IMR-90 (cell line): ENCODE results near the gene CRTC1. TPM values are rescaled to one million over a fixed set of nuclear protein-coding genes. Genes with fewer than 3 reads are reported as not detected.

Experiments used
- ATAC-seq: fragments of 200-7000 bp; cut with Tn5 transposase; 2 replicates; pipeline ENCODE4 v1.9.1; 2020; ENCODE audit warnings: low read depth, mild to moderate bottlenecking, moderate library complexity
- BruUV-seq: library from RNA; stranded (reverse); fragments of 400-500 nt; replicated peaks from 2 replicates; lab custom pipeline; 2021; lab: Mats Ljungman, UMichigan
- CTCF ChIA-PET: fragments of 300-600 bp; formaldehyde crosslinking; extraction: SDS; loops from one replicate; lab custom pipeline; 2021; ENCODE audit warnings: antibody characterized with exemption; lab: Yijun Ruan, JAX
- POLR2A ChIA-PET: fragments of 300-600 bp; sonication (Branson Sonifier 250); formaldehyde crosslinking; loops from one replicate; lab custom pipeline; 2022; ENCODE audit warnings: antibody characterized with exemption; ENCODE audit not compliant: unreplicated experiment; lab: Charles Lee
- DNase-seq: peaks from one replicate; pipeline ENCODE4 v3.0.0; 2013
- H2AFZ ChIP-seq: replicated peaks from 2 replicates; pipeline ENCODE3; 2013; ENCODE audit warnings: low read length, mild to moderate bottlenecking; ENCODE audit not compliant: poor library complexity
- H2AK5ac ChIP-seq: 2 replicates; pipeline ENCODE4 v1.6.1; 2013; ENCODE audit warnings: low read depth, low read length, inconsistent platforms
- H2AK9ac ChIP-seq: replicated peaks from 2 replicates; pipeline ENCODE3; 2013; ENCODE audit warnings: mild to moderate bottlenecking, low read depth, low read length, moderate library complexity; ENCODE audit not compliant: poor library complexity
- H2BK120ac ChIP-seq: 2 replicates; pipeline ENCODE4 v1.6.1; 2013; ENCODE audit warnings: low read depth, low read length, inconsistent platforms
- H2BK15ac ChIP-seq: 3 replicates; pipeline ENCODE4 v1.6.1; 2013; ENCODE audit warnings: low read depth, low read length, inconsistent platforms
- H2BK20ac ChIP-seq: 2 replicates; pipeline ENCODE4 v1.6.1; 2013; ENCODE audit warnings: low read depth, mild to moderate bottlenecking, inconsistent platforms, low read length, moderate library complexity
- H2BK5ac ChIP-seq: 2 replicates; pipeline ENCODE4 v1.6.1; 2013; ENCODE audit warnings: mild to moderate bottlenecking, low read depth, low read length, inconsistent platforms; ENCODE audit not compliant: poor library complexity, severe bottlenecking
- H3K14ac ChIP-seq: replicated peaks from 2 replicates; pipeline ENCODE4 v1.6.1; 2013; ENCODE audit warnings: low read depth, low read length, inconsistent platforms
- H3K18ac ChIP-seq: 2 replicates; pipeline ENCODE4 v1.6.1; 2013; ENCODE audit warnings: low read depth, low read length, control low read depth
- H3K23ac ChIP-seq: 2 replicates; pipeline ENCODE4 v1.6.1; 2013; ENCODE audit warnings: low read depth, low read length, inconsistent platforms
- H3K27ac ChIP-seq: 2 replicates; pipeline ENCODE4 v1.5.1; 2013; ENCODE audit warnings: mild to moderate bottlenecking, control low read depth, low read length; ENCODE audit not compliant: insufficient read depth
- H3K27me3 ChIP-seq: 2 replicates; pipeline ENCODE4 v1.6.1; 2013; ENCODE audit warnings: low read length; ENCODE audit not compliant: control insufficient read depth, insufficient read depth
- H3K36me3 ChIP-seq: 2 replicates; pipeline ENCODE4 v1.6.1; 2013; ENCODE audit warnings: low read length, mixed read lengths; ENCODE audit not compliant: control insufficient read depth, insufficient read depth
- H3K4ac ChIP-seq: 2 replicates; pipeline ENCODE4 v1.6.1; 2013; ENCODE audit warnings: low read depth, low read length, inconsistent platforms
- H3K4me1 ChIP-seq: 2 replicates; pipeline ENCODE4 v1.6.1; 2013; ENCODE audit warnings: low read length, mixed read lengths; ENCODE audit not compliant: control insufficient read depth, insufficient read depth
- H3K4me2 ChIP-seq: 2 replicates; pipeline ENCODE4 v1.6.1; 2013; ENCODE audit warnings: low read depth, mild to moderate bottlenecking, control low read depth, low read length, moderate library complexity
- H3K4me3 ChIP-seq: 2 replicates; pipeline ENCODE4 v1.5.1; 2013; ENCODE audit warnings: low read depth, mild to moderate bottlenecking, control low read depth, low read length, moderate library complexity; ENCODE audit not compliant: insufficient read depth
- H3K56ac ChIP-seq: 2 replicates; pipeline ENCODE4 v1.6.1; 2013; ENCODE audit warnings: low read length, inconsistent platforms; ENCODE audit not compliant: insufficient read depth; ENCODE audit errors: extremely low read depth
- H3K79me1 ChIP-seq, 2 experiments: 2 replicates each; pipeline ENCODE4 v1.6.1; 2013; ENCODE audit warnings: low read length in 2 of 2, inconsistent platforms in 1 of 2, low read depth in 1 of 2
- H3K9ac ChIP-seq: 2 replicates; pipeline ENCODE4 v1.6.1; 2013; ENCODE audit warnings: low read depth, low read length, control low read depth
- H3K9me1 ChIP-seq: 2 replicates; pipeline ENCODE4 v1.6.1; 2013; ENCODE audit warnings: low read length, inconsistent platforms; ENCODE audit not compliant: insufficient read depth
- H3K9me3 ChIP-seq: 2 replicates; pipeline ENCODE4 v1.6.1; 2013; ENCODE audit warnings: low read length; ENCODE audit not compliant: control insufficient read depth, insufficient read depth
- H4K20me1 ChIP-seq: 2 replicates; pipeline ENCODE4 v1.6.1; 2013; ENCODE audit warnings: low read length, inconsistent platforms; ENCODE audit not compliant: insufficient read depth
- H4K5ac ChIP-seq: 2 replicates; pipeline ENCODE4 v1.6.1; 2013; ENCODE audit warnings: mild to moderate bottlenecking, low read depth, low read length, control low read depth
- H4K8ac ChIP-seq, 2 experiments: 2 replicates each; pipeline ENCODE4 v1.6.1; 2013; ENCODE audit warnings: low read depth in 2 of 2, low read length in 2 of 2, control low read depth in 1 of 2, inconsistent platforms in 1 of 2
- H4K91ac ChIP-seq: 2 replicates; pipeline ENCODE4 v1.6.1; 2013; ENCODE audit warnings: low read depth, low read length, inconsistent platforms; ENCODE audit not compliant: insufficient read depth
- BHLHE40 ChIP-seq: fragments of 150-350 bp; IDR thresholded peaks from 2 replicates; pipeline ENCODE4 v1.6.1; 2016; ENCODE audit warnings: mild to moderate bottlenecking, low read depth, low read length
- CEBPB ChIP-seq: IDR thresholded peaks from 2 replicates; pipeline ENCODE4 v1.6.1; 2012; ENCODE audit warnings: low read depth, low read length, improper control_type of control experiment
- MAFK ChIP-seq: IDR thresholded peaks from 2 replicates; pipeline ENCODE4 v1.6.1; 2012; ENCODE audit warnings: low read depth, low read length, improper control_type of control experiment
- NFE2L2 ChIP-seq: fragments of 150-350 bp; IDR thresholded peaks from 2 replicates; pipeline ENCODE4 v1.6.1; 2016; ENCODE audit warnings: low read depth, mild to moderate bottlenecking, low read length
- RFX5 ChIP-seq: IDR thresholded peaks from 2 replicates; pipeline ENCODE4 v1.8.0; 2012; ENCODE audit warnings: low read depth, mild to moderate bottlenecking, low read length, moderate library complexity
- SMC3 ChIP-seq: fragments of 150-350 bp; IDR thresholded peaks from 2 replicates; pipeline ENCODE4 v1.6.1; 2016; ENCODE audit warnings: low read depth, mild to moderate bottlenecking, antibody characterized with exemption, low read length, moderate library complexity
- WGBS, 2 experiments: methylation state at CpG; one replicate each; pipeline versions ENCODE4 v1.1.5 to v1.1.7; 2013; ENCODE audit warnings: missing lambda C conversion rate in 2 of 2; ENCODE audit not compliant: insufficient read length in 1 of 2; ENCODE audit errors: extremely low coverage in 2 of 2; 5-methylcytosine and 5-hydroxymethylcytosine counted together
- dilution Hi-C: fragments of 300-500 bp; cut with HindIII; formaldehyde crosslinking; loops from one replicate; pipeline ENCODE4 v1.14.3; 2018; ENCODE audit warnings: low sequenced_read_pairs; ENCODE audit not compliant: unreplicated experiment
- in situ Hi-C: fragments of 300-500 bp; cut with MboI; formaldehyde crosslinking; loops from 3 replicates; pipeline ENCODE4 v1.14.3; 2019; ENCODE audit warnings: low sequenced_read_pairs, inconsistent platforms, mixed read lengths
- intact Hi-C: fragments of 100-400 bp; cut with micrococcal nuclease; formaldehyde crosslinking; loops from 2 replicates; pipeline ENCODE4 v1.10.0; 2022
- polyA plus RNA-seq, 3 experiments: library from polyadenylated mRNA; depleted of rRNA; stranded (reverse); fragments of >200 nt; gene quantifications; 2 replicates each; pipeline ENCODE4 v1.2.3, GENCODE V29; 2012; ENCODE audit warnings: low replicate concordance in 1 of 3
- total RNA-seq: library from RNA; depleted of rRNA; stranded (reverse); fragments of >200 nt; gene quantifications from 2 replicates; pipeline ENCODE4 v1.2.3, GENCODE V29; 2012
- TF ChIP-seq, protein P1 (sequence below): conservative IDR thresholded peaks from 2 replicates; pipeline ENCODE4 v1.5.1; 2012; ENCODE audit warnings: mild to moderate bottlenecking, low read depth, low read length, improper control_type of control experiment
- TF ChIP-seq, protein P2 (sequence below): fragments of 150-350 bp; IDR thresholded peaks from 2 replicates; pipeline ENCODE4 v1.6.1; 2017; ENCODE audit warnings: mild to moderate bottlenecking, antibody characterized with exemption, low read length, low read depth

CRTC1 gene
- total and polyA plus RNA-seq, 2 of the 4 experiments (the other 2 are of a cell fraction), result 0.18 to 5.7 TPM

DNA sequence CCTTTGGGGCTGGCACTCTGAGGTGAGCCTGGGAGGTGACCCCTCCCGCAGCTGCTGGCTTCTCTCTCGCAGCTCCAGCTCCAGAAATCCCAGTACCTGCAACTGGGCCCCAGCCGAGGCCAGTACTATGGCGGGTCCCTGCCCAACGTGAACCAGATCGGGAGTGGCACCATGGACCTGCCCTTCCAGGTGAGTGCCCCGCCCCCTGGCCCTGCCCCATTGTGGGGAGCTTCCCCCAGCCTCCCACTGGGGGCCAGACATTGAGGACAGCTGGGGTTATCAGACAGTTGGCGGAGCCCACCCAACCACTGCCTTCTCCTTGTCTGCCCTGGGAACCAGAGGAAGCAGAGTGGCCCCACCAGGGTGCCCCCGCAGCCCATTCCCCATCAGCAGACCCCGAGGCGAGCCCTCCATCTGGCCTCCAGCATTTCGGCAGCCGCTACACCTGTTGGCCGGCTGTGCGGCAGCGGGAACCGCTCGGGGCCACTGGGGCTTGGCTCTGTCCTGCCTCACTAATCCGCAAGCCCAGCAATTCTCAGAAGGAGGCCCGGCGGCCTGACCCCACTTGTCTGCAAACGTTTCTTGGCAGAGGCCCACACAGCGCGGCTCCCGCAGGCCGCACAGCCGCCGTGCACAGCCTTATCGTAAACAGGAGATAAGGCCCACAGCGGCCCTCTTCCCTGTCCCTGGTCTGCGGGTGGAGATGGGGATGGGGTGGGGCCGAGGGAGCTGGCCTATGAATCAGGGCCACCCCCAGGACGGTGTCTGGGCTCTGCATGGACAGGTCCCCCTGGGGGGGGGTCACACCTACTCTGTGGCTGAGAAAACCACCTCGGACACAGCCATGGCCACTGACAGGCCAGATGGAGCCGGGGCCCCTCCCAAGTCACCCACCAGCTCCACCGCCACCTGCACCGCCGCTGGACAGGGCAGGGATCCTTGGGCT is 59.6 kb downstream of the CRTC1 start:
- H3K56ac ChIP-seq, result no peak overlapping the region
- H2BK20ac ChIP-seq, result no peak overlapping the region
- no peak overlapping the region for H4K91ac ChIP-seq
- H3K4ac ChIP-seq, result no peak overlapping the region
- no peak for TF ChIP-seq NFE2L2
- no peak for TF ChIP-seq RFX5
- TF ChIP-seq SMC3, result 0 out of 2 replicates have a peak, but pooled peaks have one; percentile 14
- no peak for TF ChIP-seq CEBPB
- TF ChIP-seq, protein P1, sequence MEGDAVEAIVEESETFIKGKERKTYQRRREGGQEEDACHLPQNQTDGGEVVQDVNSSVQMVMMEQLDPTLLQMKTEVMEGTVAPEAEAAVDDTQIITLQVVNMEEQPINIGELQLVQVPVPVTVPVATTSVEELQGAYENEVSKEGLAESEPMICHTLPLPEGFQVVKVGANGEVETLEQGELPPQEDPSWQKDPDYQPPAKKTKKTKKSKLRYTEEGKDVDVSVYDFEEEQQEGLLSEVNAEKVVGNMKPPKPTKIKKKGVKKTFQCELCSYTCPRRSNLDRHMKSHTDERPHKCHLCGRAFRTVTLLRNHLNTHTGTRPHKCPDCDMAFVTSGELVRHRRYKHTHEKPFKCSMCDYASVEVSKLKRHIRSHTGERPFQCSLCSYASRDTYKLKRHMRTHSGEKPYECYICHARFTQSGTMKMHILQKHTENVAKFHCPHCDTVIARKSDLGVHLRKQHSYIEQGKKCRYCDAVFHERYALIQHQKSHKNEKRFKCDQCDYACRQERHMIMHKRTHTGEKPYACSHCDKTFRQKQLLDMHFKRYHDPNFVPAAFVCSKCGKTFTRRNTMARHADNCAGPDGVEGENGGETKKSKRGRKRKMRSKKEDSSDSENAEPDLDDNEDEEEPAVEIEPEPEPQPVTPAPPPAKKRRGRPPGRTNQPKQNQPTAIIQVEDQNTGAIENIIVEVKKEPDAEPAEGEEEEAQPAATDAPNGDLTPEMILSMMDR, result 0 out of 2 replicates have a peak, but pooled peaks have one; percentile 7
- TF ChIP-seq, protein P2, sequence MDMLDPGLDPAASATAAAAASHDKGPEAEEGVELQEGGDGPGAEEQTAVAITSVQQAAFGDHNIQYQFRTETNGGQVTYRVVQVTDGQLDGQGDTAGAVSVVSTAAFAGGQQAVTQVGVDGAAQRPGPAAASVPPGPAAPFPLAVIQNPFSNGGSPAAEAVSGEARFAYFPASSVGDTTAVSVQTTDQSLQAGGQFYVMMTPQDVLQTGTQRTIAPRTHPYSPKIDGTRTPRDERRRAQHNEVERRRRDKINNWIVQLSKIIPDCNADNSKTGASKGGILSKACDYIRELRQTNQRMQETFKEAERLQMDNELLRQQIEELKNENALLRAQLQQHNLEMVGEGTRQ, result no peak
- TF ChIP-seq BHLHE40, result peak; percentile 69
- TF ChIP-seq MAFK, result peak; percentile 73
- no peak overlapping the region for H2AK5ac ChIP-seq
- H3K36me3 ChIP-seq, result peaks cover 4% of the 10 kb centered on the region; the same call in 1 of the 2 replicates
- DNase-seq (peak; percentile 76), ATAC-seq (peak; percentile 93)
- H3K4me1 ChIP-seq, result peaks cover 7% of the 10 kb centered on the region; the same call in 1 of the 2 replicates
- POLR2A ChIA-PET, result no interaction called here
- intact Hi-C loops (no loop called here), in situ Hi-C loops (no loop called here), dilution Hi-C loops (no loop called here)
- peaks cover 0 to 7% of the 10 kb centered on the region in 2 experiments; a peak in 2 of 4 replicates for H3K79me1 ChIP-seq
- no peak overlapping the region for H4K8ac ChIP-seq
- no peak overlapping the region for H3K27ac ChIP-seq
- no peak overlapping the region for H2BK5ac ChIP-seq
- no TSS peak for BruUV-seq
- H3K9ac ChIP-seq, result no peak overlapping the region
- H3K27me3 ChIP-seq, result no peaks in the 10 kb centered on the region
- no peak overlapping the region for H3K14ac ChIP-seq
- H3K4me3 ChIP-seq, result no peak overlapping the region
- H2BK120ac ChIP-seq, result no peak overlapping the region
- WGBS, 2 experiments, result 40% methylated on average over 19 of the region's 38 CpGs; no CpG with 5 or more reads in 1 of the 2 experiments
- no peak overlapping the region; the same call in 1 of the 2 replicates for H3K23ac ChIP-seq
- peaks cover 20% of the 10 kb centered on the region for H4K20me1 ChIP-seq
- H3K4me2 ChIP-seq, result no peak overlapping the region
- H3K9me1 ChIP-seq, result no peaks in the 10 kb centered on the region
- CTCF ChIA-PET, result no interaction called here
- H2BK15ac ChIP-seq, result no peak overlapping the region
- H4K5ac ChIP-seq, result no peak overlapping the region
- H3K18ac ChIP-seq, result no peak overlapping the region
- H3K9me3 ChIP-seq, result no peaks in the 10 kb centered on the region
- H2AK9ac ChIP-seq, result peak overlapping the region; percentile 42
- no peak overlapping the region for H2AFZ ChIP-seq
